ENCODE data around the gene INPP1. TPM values are rescaled to one million over a fixed set of nuclear protein-coding genes. Genes with fewer than 3 reads are reported as not detected.

Gene INPP1
- total RNA-seq, 1 donor from 2014 or later, result 15.3 TPM

GRCh38 chr2:190406805-190407204, 63.4 kb downstream of the INPP1 start:
- Mint-ChIP-seq H3K4me3 (no peak overlapping the region), H3K27me3 (ENCODE audit: low read depth) (peaks cover 30% of the 10 kb centered on the region), H3K27ac (ENCODE audit: unreplicated experiment) (no peak overlapping the region), H3K36me3 (ENCODE audit: low read depth) (no peaks in the 10 kb centered on the region), H3K4me1 (peaks cover 6% of the 10 kb centered on the region), H3K9me3 (no peaks in the 10 kb centered on the region)
- TF ChIP-seq CTCF (conservative IDR thresholded peaks at IDR 0.05), result no peak
- no peak for DNase-seq (ENCODE audit: low read depth, low spot score)

DNA sequence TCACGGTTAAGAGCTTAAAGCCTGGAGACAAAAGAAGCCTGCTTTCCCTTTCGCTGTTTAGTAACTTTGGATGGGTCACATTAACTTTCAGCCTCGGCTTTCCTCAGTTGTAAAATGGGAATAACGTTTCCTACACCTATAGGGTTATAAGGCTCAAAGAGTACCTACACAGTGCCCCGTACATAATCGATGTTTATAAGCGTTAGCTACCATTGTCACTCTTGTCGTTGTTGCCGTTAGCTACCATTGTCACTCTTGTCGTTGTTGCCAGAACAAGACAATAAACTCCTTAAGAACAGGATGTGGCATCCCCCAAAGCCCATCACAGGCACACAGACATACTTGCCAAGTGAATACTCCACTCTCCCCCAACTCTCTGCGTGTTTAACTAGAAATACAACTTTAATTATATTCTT, 63.9 kb downstream of the INPP1 start:
- peaks cover 35% of the 10 kb centered on the region for H3K27me3 Mint-ChIP-seq (ENCODE audit: low read depth)

DNA sequence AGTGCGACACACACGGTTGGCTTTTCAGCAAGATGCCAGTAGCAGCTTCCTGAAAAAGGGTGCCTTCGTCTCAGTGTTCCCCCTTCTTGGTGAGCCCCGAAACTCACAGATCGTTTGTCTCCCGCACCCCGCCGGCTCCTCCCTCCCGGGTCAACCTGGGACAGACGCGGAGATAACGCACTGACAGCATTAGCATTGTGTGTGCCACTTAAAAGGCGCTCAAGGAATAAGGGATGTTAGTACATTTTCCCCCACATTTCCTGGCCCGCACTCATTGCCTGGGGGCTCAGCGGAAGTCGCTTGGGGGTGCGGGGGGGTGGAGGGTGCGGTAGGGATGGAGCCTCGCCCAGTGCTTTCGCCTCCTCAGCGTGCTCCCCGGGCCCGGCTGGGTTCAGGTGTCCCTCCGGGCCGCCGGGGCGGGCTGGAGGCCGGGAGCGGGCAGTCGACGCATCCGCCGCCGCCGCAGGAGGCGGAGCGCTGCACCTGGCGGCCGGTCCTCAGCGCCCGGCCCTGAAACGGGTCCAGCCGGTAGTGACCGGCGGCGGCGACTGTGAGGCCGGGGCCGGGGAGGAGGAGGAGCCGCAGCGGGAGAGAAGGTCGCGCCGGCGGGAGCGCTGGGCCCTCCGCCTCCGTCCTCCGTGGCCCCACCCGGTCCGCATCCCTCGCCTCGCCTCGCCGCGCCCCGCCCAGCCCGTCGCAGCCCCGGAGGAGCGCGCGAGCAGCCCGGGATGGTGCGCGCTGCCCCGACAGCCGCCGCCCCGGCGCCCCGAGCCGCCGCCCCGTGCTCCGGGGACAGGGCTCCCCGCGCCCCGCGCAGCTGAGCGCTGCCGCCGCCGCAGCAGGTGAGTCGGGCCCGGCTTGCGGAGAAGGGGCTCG, 64.5 kb downstream of the INPP1 start, which contains the start of gene MFSD6:
TSS of gene MFSD6 (plus strand) at position 694 of the 876 bp plus-strand sequence. CDS start 27,675 bp downstream, outside the sequence.
- TF ChIP-seq CTCF (conservative IDR thresholded peaks at IDR 0.05), result no peak
- peak within 1 kb of the TSS; percentile 86 for H3K4me3 Mint-ChIP-seq
- H3K27ac Mint-ChIP-seq (ENCODE audit: unreplicated experiment), result no peak within 1 kb of the TSS
- no peaks in the 10 kb centered on the region for H3K9me3 Mint-ChIP-seq
- H3K4me1 Mint-ChIP-seq, result peaks cover 6% of the 10 kb centered on the region
- DNase-seq (ENCODE audit: low read depth, low spot score), result peak; percentile 9
- no peaks in the 10 kb centered on the region for H3K36me3 Mint-ChIP-seq (ENCODE audit: low read depth)
- peaks cover 39% of the 10 kb centered on the region for H3K27me3 Mint-ChIP-seq (ENCODE audit: low read depth)

More for the DNA sequence above, 63.9 kb downstream of the INPP1 start:
- no peaks in the 10 kb centered on the region for H3K36me3 Mint-ChIP-seq (ENCODE audit: low read depth)
- H3K9me3 Mint-ChIP-seq, result no peaks in the 10 kb centered on the region
- no peak overlapping the region for H3K27ac Mint-ChIP-seq (ENCODE audit: unreplicated experiment)
- peaks cover 6% of the 10 kb centered on the region for H3K4me1 Mint-ChIP-seq
- TF ChIP-seq CTCF (conservative IDR thresholded peaks at IDR 0.05), result no peak
- no peak for DNase-seq (ENCODE audit: low read depth, low spot score)
- peak overlapping the region; percentile 85 for H3K4me3 Mint-ChIP-seq

DNA sequence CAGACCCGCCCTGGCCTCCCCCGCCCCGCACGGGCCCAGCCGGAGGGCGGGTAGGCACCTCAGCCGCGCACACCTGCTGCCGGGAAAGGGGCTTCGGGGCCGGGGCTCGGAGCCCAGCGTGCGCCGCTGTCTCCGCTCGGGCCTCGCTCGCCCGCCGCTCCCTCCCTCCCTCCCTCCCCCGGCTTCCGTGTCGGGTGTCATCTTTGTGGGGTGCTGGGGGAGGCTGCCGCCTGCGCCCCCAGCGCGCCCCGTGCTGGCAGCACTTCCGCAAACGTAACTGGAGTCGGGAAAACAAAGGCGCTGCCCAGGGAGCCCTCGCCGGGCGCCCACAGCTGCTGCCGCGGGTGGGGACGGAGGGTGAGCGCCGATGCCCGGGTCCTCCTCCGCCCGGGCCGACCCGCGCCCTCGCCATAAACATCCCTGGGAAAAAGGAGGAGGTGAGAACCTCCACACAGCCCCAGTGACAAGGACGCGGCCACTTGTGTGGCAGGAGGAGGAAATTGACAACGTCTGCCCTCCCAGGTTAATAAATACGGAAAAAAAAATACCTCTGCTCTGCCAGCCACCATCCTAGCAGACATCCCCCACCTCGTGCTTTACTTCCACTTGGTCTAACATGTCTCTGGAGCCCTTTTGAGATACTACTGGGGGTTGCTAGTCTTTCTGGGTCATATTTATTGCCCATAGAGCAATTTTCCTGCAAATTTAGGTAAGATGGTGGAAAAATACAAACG, 65.3 kb downstream of the INPP1 start:
- no peaks in the 10 kb centered on the region for H3K36me3 Mint-ChIP-seq (ENCODE audit: low read depth)
- H3K27me3 Mint-ChIP-seq (ENCODE audit: low read depth), result peaks cover 44% of the 10 kb centered on the region
- DNase-seq (ENCODE audit: low read depth, low spot score), result peak; percentile 6
- H3K9me3 Mint-ChIP-seq, result no peaks in the 10 kb centered on the region
- TF ChIP-seq CTCF (conservative IDR thresholded peaks at IDR 0.05), result no peak
- peak overlapping the region; percentile 86 for H3K4me3 Mint-ChIP-seq
- H3K4me1 Mint-ChIP-seq, result peaks cover 6% of the 10 kb centered on the region
- H3K27ac Mint-ChIP-seq (ENCODE audit: unreplicated experiment), result no peak overlapping the region

DNA sequence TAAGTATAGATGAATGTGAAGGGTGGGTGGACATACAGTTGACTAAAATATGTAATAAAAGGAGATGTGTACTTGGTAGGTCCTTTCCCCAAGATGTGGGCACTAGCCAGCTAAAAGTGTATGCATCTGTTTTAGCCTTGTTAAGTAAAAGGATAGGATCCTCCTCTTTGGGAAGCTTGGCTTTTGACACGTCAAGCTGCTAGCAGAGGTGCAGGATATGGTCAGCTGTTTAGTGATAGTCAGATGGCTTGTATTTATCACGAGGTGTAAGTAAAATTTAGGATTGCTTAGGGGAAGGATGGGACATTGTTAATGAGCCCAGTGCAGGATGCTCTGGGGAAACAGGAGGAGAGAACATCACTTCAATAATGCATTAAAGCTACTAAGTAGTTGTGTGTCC, 66.2 kb downstream of the INPP1 start:
- peaks cover 44% of the 10 kb centered on the region for H3K27me3 Mint-ChIP-seq (ENCODE audit: low read depth)
- H3K36me3 Mint-ChIP-seq (ENCODE audit: low read depth), result no peaks in the 10 kb centered on the region
- H3K9me3 Mint-ChIP-seq, result no peaks in the 10 kb centered on the region
- H3K4me3 Mint-ChIP-seq, result peak overlapping the region; percentile 86
- TF ChIP-seq CTCF (conservative IDR thresholded peaks at IDR 0.05), result no peak
- H3K27ac Mint-ChIP-seq (ENCODE audit: unreplicated experiment), result no peak overlapping the region
- H3K4me1 Mint-ChIP-seq, result peaks cover 6% of the 10 kb centered on the region
- no peak for DNase-seq (ENCODE audit: low read depth, low spot score)
